ENCODE measurements around the gene CYP1A1.

Gene CYP1A1

GRCh38 chr15:74768099-74768770, 42.9 kb upstream of the CYP1A1 start:
- TF ChIP-seq, protein P1, sequence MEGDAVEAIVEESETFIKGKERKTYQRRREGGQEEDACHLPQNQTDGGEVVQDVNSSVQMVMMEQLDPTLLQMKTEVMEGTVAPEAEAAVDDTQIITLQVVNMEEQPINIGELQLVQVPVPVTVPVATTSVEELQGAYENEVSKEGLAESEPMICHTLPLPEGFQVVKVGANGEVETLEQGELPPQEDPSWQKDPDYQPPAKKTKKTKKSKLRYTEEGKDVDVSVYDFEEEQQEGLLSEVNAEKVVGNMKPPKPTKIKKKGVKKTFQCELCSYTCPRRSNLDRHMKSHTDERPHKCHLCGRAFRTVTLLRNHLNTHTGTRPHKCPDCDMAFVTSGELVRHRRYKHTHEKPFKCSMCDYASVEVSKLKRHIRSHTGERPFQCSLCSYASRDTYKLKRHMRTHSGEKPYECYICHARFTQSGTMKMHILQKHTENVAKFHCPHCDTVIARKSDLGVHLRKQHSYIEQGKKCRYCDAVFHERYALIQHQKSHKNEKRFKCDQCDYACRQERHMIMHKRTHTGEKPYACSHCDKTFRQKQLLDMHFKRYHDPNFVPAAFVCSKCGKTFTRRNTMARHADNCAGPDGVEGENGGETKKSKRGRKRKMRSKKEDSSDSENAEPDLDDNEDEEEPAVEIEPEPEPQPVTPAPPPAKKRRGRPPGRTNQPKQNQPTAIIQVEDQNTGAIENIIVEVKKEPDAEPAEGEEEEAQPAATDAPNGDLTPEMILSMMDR (IDR thresholded peaks at IDR 0.05; ENCODE audit: control insufficient read depth, insufficient read depth, low read depth, low read length, missing control alignments), result no peak
- DNase-seq (ENCODE audit: low read depth), result no peak
- H3K4me3 ChIP-seq (ENCODE audit: control insufficient read depth, low read depth, low read length), result no peak overlapping the region

- H3K4me3 ChIP-seq (ENCODE audit: control insufficient read depth, low read depth, low read length), result no peak overlapping the region
- TF ChIP-seq, protein P1 (IDR thresholded peaks at IDR 0.05; ENCODE audit: control insufficient read depth, insufficient read depth, low read depth, low read length, missing control alignments), result no peak
- DNase-seq (ENCODE audit: low read depth), result no peak
Measured at GRCh38 chr15:74767167-74768098, 42.1 kb upstream of the CYP1A1 start.

DNA sequence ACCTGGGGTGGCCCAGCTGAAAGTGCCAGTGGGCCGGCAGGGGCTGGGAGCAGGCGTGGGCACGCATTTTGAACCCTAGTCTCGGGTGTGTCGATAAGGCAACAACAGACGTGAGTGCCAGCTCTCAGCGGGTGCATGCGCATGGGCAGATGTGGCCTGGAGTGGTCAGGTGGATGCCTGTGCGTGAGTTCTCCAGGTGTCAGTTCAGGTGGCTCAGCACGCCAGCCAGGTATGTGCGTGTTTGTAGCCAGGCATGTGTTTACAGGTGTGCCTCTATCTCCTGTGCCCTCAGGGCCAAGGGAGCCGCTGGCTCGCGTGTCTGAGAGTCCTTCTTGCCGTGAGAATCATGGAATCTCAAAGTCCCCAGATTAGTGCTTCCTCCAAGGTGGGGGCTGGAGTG, 38.1 kb upstream of the CYP1A1 start:
- TF ChIP-seq, protein P1 (IDR thresholded peaks at IDR 0.05; ENCODE audit: control insufficient read depth, insufficient read depth, low read depth, low read length, missing control alignments), result no peak
- no peak for DNase-seq (ENCODE audit: low read depth)
- no peak overlapping the region for H3K4me3 ChIP-seq (ENCODE audit: control insufficient read depth, low read depth, low read length)

- no peak overlapping the region for H3K4me3 ChIP-seq (ENCODE audit: control insufficient read depth, low read depth, low read length)
- no peak for DNase-seq (ENCODE audit: low read depth)
- TF ChIP-seq, protein P1 (IDR thresholded peaks at IDR 0.05; ENCODE audit: control insufficient read depth, insufficient read depth, low read depth, low read length, missing control alignments), result no peak
Measured at GRCh38 chr15:74762791-74763150, 37.4 kb upstream of the CYP1A1 start.

GRCh38 chr15:74758736-74759135, 33.4 kb upstream of the CYP1A1 start:
- H3K4me3 ChIP-seq (ENCODE audit: control insufficient read depth, low read depth, low read length), result no peak overlapping the region
- DNase-seq (ENCODE audit: low read depth), result no peak
- TF ChIP-seq, protein P1 (IDR thresholded peaks at IDR 0.05; ENCODE audit: control insufficient read depth, insufficient read depth, low read depth, low read length, missing control alignments), result no peak

DNA sequence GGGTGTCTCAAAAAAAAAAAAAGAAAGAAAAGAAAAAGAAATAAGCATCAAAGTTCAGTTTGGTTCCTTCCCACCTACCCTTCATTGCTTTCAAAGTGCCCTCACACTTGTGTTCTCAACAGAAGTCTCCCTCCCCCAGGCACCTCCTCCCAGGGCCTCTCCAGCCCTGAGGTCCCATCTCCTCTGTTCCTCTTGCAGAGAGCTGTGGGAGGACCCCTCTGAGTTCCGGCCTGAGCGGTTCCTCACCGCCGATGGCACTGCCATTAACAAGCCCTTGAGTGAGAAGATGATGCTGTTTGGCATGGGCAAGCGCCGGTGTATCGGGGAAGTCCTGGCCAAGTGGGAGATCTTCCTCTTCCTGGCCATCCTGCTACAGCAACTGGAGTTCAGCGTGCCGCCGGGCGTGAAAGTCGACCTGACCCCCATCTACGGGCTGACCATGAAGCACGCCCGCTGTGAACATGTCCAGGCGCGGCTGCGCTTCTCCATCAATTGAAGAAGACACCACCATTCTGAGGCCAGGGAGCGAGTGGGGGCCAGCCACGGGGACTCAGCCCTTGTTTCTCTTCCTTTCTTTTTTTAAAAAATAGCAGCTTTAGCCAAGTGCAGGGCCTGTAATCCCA, 29.4 kb upstream of the CYP1A1 start:
- DNase-seq (ENCODE audit: low read depth), result no peak
- H3K4me3 ChIP-seq (ENCODE audit: control insufficient read depth, low read depth, low read length), result no peak overlapping the region
- TF ChIP-seq, protein P1 (IDR thresholded peaks at IDR 0.05; ENCODE audit: control insufficient read depth, insufficient read depth, low read depth, low read length, missing control alignments), result no peak
